Kidney (tissue), 14 donors: ENCODE data around the gene SCLT1. TPM values are rescaled to one million over a fixed set of nuclear protein-coding genes. Genes with fewer than 3 reads are reported as not detected.

ENCODE experiments used
- DNase-seq, 5 donors: peaks; one replicate each; pipeline ENCODE4 v3.0.0-alpha.2; 2013 to 2020
- FAIRE-seq: peaks from 2 replicates; lab custom pipeline; 2012; peaks lifted over from hg19 to GRCh38; lab: Jason Lieb, UNC
- H3K27ac ChIP-seq, 2 donors: one replicate each; pipeline ENCODE4 v1.7.0; 2013; ENCODE audit warnings: low read depth in 2 of 2, low read length in 2 of 2, inconsistent platforms in 1 of 2
- H3K27me3 ChIP-seq: one replicate; pipeline ENCODE4 v1.7.1; 2013; ENCODE audit warnings: low read length, inconsistent platforms; ENCODE audit not compliant: control insufficient read depth, insufficient read depth
- H3K36me3 ChIP-seq, 3 donors: one replicate each; pipeline versions ENCODE4 v1.7.0 to v1.7.1; 2013; ENCODE audit warnings: low read length in 3 of 3, control low read depth in 1 of 3, inconsistent platforms in 1 of 3; ENCODE audit not compliant: insufficient read depth in 3 of 3, control insufficient read depth in 2 of 3
- H3K4me1 ChIP-seq, 3 donors: one replicate each; pipeline versions ENCODE4 v1.7.0 to v1.7.1; 2013; ENCODE audit warnings: low read length in 3 of 3, inconsistent platforms in 1 of 3, low read depth in 1 of 3; ENCODE audit not compliant: control insufficient read depth in 2 of 3, insufficient read depth in 2 of 3
- H3K4me3 ChIP-seq, 3 donors: one replicate each; pipeline versions ENCODE4 v1.7.0 to v1.8.1; 2013; ENCODE audit warnings: low read length in 3 of 3, control low read depth in 1 of 3, inconsistent platforms in 1 of 3
- H3K9ac ChIP-seq, 3 donors: one replicate each; pipeline versions ENCODE4 v1.7.0 to v1.7.1; 2013; ENCODE audit warnings: low read length in 3 of 3, control low read depth in 1 of 3, inconsistent platforms in 1 of 3
- H3K9me3 ChIP-seq, 3 donors: one replicate each; pipeline versions ENCODE4 v1.7.0 to v1.7.1; 2013; ENCODE audit warnings: low read length in 3 of 3, control low read depth in 1 of 3, inconsistent platforms in 1 of 3; ENCODE audit not compliant: control insufficient read depth in 2 of 3, insufficient read depth in 1 of 3
- CTCF ChIP-seq: IDR thresholded peaks from 3 replicates; pipeline ENCODE4 v1.5.1; 2012; ENCODE audit warnings: mild to moderate bottlenecking, moderate library complexity, borderline replicate concordance; ENCODE audit not compliant: insufficient read depth; ENCODE audit errors: extremely low read depth
- intact Hi-C: fragments of 100-400 bp; cut with DNase I; formaldehyde crosslinking; loops from one replicate; pipeline ENCODE4 v1.11.1; 2022
- polyA plus RNA-seq: library from polyadenylated mRNA; stranded (reverse); fragments of 350-450 nt; fragmentation: Illumina TruSeq; extraction: RNeasy Lipid Tissue Mini Kit (QIAGEN cat#74804); gene quantifications from one replicate; pipeline ENCODE4 v1.2.3, GENCODE V29; 2014; ENCODE audit warnings: low read depth, low replicate concordance; ENCODE audit not compliant: insufficient read depth
- total RNA-seq: library from RNA; stranded (reverse); fragmentation: NEBNext Ultra II Directional; extraction: Animal tissue kit (Norgen Biotek cat#: 25700); gene quantifications from one replicate; pipeline ENCODE4 v1.2.1, GENCODE V29; 2021
- donor health status: control.
- donor health status: control.
- donor health status: control.
- donor health status: control.
- donor health status: control.
- donor health status: DM: yes; HTN: yes; CAD: no.
- donor health status: Normal renal cell carcinoma (clear cell type).

Gene SCLT1
- total and polyA plus RNA-seq, 2 donors from 2014 or later, result 3.0 to 16.0 TPM

- H3K9me3 ChIP-seq, result no peaks in the 10 kb centered on the region
- intact Hi-C loops, result no loop called here
- no peak overlapping the region for H3K27ac ChIP-seq
- H3K27me3 ChIP-seq, result no peaks in the 10 kb centered on the region
- peaks cover 0 to 9% (median 0%) of the 10 kb centered on the region in 3 donors for H3K36me3 ChIP-seq
- no peak overlapping the region for H3K9ac ChIP-seq
- TF ChIP-seq CTCF, result no peak
- H3K4me3 ChIP-seq, result no peak overlapping the region
- DNase-seq, result no peak
- no peak for FAIRE-seq
- no peaks in the 10 kb centered on the region for H3K4me1 ChIP-seq
These were observed 17.6 kb upstream of the SCLT1 start for GRCh38 chr4:129110931-129111330.

GRCh38 chr4:129109965-129110824 lies 16.9 kb upstream of the SCLT1 start:
- FAIRE-seq (no peak), DNase-seq (no peak)
- Histone ChIP-seq H3K27me3 (no peaks in the 10 kb centered on the region), H3K36me3 (peaks cover 0 to 9% (median 0%) of the 10 kb centered on the region in 3 donors), H3K9ac (no peak overlapping the region), H3K4me3 (no peak overlapping the region), H3K9me3 (no peaks in the 10 kb centered on the region), H3K27ac (no peak overlapping the region), H3K4me1 (no peaks in the 10 kb centered on the region)
- intact Hi-C loops, result no loop called here
- no peak for TF ChIP-seq CTCF

GRCh38 chr4:129098531-129099001 lies 5.2 kb upstream of the SCLT1 start:
- intact Hi-C loops, result no loop called here
- TF ChIP-seq CTCF, result no peak
- FAIRE-seq, result no peak

More at GRCh38 chr4:129098531-129099001, 5.2 kb upstream of the SCLT1 start:
- Histone ChIP-seq H3K4me1 (no peaks in the 10 kb centered on the region), H3K27ac (no peak overlapping the region), H3K36me3 (peaks cover 0 to 2% (median 1%) of the 10 kb centered on the region in 3 donors), H3K27me3 (no peaks in the 10 kb centered on the region), H3K4me3 (no peak overlapping the region), H3K9me3 (no peaks in the 10 kb centered on the region), H3K9ac (no peak overlapping the region)
- DNase-seq, result no peak
